HTERT RPE-1 (cell line): ENCODE data around the gene WDR93.

Source experiments
- in situ Hi-C: fragments of 300-500 bp; cut with MboI; formaldehyde crosslinking; loops from 4 replicates; pipeline ENCODE4 v1.14.3; 2020; ENCODE audit warnings: low sequenced_read_pairs

WDR93 gene

DNA sequence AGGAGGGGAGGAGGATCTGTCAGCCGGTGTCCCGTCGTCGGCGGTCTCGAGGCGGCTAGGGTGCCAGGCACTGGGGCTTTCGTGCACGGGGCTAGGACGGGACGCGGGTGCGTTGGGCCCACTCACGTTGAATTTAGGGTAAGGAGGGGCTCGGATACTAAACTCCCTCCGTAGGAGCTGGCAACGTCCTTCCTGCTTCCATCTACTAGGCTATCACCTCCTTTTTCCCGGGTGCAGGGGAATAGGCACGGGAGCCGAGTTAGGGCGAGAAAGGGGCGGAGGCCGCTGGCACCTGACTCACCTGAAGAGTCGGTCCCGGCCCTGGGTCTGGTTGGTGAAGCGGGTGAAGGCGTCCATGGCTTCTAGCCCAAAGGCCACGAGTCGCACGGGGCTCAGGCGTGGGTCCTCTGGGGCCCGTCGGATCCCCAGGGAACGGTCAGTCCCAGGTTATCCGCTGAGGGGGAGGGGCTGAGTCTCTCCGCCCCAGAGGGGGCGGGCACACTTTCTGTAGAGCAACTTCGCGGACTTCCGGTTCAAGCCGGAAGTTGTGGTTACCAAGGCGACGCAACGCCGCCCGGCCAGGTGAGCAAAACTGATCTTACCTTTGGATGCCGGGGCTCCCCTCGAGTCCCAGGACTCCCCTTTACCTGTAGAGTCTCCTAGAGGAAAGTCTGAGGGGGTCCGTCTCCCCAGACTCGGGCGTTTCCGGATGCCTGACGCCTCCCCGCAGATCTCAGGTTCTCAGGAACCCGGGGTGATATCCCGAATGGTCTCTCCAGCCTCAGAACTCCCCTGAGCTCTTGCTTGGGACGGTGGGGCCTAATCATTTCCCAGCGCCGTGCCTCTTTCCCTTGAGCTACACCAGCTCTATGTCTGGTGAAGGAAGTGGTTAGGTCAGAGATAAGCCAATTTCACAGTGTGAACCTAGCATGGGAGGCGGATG is at the start of gene WDR93, which contains the start of gene PEX11A:
Gene WDR93, plus strand, starts transcription at position 536 of the 943 bp plus-strand sequence. CDS start 10,936 bp downstream, outside the sequence.
Gene PEX11A, minus strand, starts transcription at position 479 of the 943 bp plus-strand sequence. Its CDS starts 122 bp downstream, at position 357.
- in situ Hi-C loops: no loop called here

DNA sequence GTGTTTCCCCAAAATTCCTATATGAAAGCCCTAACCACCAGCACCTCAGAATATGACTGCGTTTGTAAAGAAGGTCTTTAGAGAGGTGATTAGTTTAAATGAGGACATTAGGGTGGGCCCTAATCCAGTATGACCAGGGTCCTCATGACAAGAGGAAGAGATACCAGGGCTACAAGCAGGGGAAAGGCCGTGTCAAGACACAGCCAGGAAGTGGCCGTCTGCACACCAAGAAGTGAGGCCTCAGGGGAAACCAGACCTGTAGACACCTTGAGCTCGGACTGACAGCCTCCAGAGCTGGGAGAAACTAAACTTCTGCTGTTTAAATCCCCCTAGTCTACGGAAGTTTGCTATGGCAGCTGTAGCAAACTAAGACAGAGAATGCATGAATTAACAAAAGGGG is 49.6 kb upstream of the WDR93 start:
- in situ Hi-C loops: no loop called here

DNA sequence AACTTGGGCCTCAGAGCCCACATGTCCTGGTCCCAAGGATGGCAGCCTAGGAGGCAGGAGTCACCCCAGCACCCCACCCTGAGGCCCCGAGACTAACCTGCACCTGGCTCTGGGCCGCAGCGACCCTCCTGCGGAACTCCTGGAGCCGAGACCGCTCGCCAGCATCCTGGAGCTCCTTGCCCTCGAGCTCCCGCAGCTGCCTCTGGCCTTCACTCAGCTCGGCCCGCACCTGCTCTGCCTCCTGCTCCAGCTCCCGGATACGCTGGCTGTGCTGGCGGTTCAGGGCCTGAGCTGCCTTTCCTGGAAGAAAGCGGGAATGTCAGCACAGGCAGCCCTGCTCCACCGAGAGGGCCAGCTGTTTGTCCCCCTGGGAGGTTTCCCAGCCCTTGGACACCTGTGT is 48.5 kb upstream of the WDR93 start:
- in situ Hi-C loops: no loop called here

DNA sequence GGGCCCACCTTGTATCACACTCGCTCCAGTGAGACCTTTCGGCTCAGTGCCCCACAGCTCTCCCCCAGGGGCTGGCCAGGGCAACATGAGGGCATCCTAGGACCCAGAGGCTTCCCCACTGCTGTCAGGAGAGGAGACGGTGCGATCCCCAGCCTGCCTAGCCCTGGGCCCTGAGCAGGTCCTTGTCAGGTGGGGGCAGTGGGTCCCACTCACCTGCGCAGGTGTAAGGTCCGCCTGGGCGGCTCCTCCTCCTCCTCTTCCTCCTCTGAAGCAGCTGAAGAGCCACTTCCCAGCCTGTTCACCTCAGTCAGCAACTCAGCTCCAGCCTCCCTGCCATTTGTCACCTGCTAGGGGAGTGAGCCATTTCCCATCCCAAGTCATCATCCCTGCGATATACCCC is 44.9 kb upstream of the WDR93 start:
- in situ Hi-C loops: no loop called here

DNA sequence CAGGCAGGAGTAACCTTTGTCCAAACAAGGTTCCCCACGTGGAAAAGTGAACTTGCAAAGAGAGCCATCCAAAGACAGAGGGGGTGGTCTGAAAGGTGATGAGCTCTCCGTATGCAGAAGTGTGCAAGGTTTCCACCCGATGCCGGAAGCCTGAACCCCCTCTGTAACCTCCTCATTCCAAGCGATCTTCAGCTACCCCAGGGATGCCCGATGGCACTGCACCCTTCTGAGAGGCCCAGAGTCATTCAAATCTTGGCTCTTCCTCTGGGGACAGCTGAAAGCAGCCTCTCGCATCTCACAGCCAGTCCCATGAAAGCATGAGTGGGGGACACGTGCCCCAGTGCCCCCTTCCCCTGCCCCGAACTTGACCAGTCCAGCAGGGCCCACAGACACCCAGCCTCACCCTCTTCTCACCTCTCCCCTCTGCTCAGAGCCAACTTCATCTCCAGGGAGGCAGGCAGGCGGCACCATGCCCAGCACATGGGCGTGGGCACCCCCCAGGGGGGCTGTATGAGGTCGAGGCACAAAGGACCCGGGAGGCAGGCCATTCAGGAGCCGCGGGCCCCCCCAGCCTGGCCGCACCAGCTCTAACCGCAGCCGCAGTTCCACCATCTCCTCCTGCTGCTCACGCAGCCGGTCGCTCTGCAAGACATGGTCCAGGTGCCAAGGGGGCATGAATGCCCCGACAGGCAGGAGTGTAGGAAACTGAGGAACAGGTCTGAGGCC is 44.0 kb upstream of the WDR93 start:
- in situ Hi-C loops: no loop called here

DNA sequence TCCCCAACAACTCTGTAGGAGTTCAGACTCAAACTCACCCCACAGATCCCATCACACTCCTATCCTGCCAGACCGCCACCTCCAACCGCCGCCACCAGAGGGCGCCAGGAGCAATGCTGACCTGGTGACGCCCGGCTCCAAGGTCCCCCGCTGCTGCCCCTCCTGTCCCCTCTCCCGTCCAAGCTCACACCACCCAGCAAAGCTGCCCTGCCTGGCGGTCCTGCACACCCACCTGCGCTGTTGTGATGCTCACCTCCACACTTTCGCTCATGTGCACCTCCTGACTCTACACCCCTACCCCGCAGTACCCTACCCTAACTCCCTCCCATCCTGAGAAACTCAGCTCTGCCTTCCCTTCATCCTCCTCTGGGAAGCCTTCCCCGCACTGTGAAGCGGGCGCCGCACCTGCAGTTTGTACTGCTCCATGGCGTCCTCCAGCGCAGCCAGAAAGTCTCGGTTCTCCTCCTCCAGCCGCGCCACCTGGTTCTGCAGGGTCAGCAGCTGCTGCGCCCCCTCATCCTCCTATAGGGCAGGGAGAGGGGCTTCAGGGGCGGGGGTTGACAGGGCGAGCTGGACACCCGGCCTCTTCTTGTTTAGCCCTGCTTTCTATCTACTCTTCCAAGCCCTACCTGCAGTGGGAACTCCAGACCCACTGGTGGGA is 43.3 kb upstream of the WDR93 start:
- in situ Hi-C loops: no loop called here

GRCh38 chr15:89648106-89649012 is 42.3 kb upstream of the WDR93 start:
- in situ Hi-C loops: no loop called here

DNA sequence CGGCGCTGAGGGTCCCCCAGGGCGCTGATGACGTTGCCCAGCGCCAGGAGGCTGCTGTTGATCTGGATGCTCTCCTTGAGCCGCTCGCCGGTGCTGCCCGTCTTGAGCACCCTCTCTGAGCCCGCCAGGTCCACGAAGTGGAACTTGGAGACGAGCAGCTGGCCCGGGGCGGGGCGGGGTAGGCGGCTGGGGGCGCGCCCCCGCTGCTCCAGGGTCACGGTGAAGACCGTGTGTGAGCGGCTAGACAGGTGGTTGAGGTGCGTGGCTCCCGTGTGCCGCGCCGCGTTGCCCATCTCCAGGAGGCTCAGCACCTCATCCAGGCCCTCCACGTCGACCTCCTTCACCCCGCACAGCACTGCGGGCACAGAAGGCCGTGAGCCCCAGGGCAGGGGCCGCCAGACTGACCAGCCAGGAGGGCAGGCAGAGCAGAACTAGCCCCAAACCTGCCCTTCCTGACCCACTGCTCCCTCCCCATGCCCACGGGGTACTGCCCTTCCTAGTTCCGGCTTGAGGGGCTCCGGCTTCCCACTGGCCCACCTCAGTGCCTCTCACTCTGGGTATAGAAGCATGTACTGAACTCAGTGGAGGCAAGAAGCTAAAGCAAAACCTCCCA is 41.5 kb upstream of the WDR93 start:
- in situ Hi-C loops: no loop called here

DNA sequence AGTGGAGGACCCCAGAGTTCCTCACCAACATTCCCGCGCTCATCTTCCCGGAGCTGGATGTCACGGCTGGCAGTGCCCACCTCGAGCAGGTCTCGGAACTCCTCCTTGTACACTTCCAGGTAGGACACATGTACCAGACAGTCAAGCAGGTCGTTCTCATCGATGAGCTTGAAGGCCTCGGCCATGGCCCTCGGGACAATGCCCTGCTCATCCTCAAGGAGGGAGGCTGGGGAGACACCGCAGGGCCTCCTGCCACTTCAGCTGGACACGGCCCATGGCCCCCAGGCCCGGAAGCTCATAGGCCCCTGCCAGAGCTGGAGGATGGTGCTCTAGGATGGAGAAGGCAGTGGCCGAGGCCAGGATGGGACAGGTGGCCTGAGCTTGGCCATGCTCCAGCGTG is 40.9 kb upstream of the WDR93 start:
- in situ Hi-C loops: no loop called here

DNA sequence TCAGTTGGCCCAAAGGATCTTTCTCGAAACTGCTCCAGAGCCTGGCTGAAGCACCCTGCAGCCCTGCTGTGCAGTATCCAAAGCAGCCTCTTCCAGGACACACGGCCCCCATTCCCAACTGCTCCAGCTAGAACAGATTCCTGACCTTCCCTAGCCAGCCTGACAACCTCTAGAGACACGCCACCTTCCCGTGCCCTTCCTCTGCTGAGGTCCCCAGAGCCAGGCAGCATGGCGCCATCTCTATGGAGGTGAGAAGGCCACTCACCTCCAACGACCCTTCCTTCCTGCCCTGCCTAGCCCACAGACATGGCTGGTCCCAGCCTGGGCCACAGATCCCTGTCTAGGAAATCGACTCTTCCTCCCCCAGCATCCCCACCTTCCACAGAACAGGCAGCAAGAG is 38.5 kb upstream of the WDR93 start:
- in situ Hi-C loops: no loop called here

DNA sequence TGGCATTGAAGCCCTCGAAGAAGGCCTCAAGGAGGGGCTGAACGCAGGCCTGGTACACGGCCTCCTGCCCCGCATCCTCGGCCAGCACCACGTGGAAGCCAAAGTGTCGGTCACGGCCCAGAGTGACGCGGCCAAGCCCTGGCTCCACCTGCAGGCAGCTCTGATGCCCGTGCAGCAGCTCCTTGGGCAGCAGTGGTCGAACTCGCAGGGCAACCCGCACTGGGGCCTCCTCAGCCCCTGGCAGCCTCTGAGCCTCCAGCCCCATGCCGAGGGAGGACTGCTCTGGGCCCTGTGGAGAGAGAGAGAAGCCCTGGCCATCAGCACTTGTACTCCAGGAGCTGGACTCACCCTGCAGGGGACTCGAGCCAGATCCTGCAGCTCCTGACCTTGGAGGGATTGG is 37.9 kb upstream of the WDR93 start:
- in situ Hi-C loops: no loop called here

DNA sequence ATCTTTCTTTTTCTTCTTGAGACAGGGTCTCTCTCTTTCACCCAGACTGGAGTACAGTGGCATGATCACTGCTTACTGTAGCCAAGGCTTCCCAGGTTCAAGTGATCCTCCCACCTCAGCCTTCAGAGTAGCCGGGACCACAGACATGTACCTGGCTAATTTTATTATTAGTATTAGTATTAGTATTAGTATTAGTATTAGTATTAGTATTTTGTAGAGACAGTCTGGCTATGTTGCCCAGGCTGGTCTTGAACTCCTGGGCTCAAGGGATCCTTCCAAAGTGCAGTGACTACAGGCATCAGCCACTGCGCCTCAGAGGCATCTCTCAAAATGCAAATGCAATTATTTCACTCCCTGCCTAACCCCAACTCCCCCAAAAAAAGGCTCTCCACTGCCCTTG is 37.0 kb upstream of the WDR93 start:
- in situ Hi-C loops: no loop called here

GRCh38 chr15:89654301-89654761 is 36.3 kb upstream of the WDR93 start:
- in situ Hi-C loops: no loop called here

DNA sequence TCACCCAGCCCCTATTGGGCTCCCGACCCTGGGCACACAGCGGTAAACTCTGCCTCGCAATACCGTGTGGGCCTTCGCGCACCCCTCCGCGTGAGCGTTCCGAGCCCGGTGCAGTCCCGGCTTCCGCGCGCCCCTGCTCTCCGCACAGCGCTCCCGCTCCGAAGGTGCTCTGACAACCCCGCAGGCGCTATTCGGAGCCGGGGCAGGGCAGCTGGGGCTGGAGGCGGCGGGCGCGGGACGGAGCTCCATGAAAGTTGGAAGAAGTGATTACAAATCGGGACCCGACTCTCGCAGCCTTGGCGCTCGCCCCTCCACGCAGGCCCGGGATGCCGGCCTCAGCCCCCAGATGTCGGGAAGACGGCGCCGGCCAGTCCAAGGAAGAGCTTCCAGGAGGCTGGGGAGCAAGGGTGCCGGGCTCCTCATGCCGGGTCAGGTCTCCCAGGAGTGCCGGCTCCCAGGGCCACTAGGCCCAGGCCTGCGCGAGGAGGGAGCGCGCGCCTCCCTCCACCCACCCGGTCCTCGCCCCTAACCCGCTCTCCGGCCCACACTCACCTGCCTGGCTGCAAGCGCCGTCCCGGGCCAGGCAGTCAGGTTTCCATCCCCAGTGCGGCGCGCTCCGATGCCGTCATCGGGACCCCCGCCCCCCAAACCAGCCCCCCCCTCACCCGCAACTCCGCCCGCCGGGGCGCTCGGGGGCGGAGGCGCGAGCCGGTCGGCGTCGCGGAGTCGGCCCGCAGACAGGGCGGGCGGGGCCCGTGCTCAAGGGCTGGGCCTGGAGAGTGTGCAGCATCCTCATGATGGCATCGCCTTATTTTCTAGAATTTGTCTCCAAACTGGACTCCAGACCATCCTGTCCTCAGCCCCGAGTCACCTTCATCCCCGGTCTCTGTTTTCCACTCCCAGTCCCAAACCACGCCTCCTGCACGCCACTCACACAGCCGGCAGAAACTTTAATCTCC is 35.5 kb upstream of the WDR93 start, which contains the start of gene KIF7:
Gene KIF7, minus strand, starts transcription at position 621 of the 959 bp plus-strand sequence. CDS start 2,537 bp downstream, outside the sequence.
- in situ Hi-C loops: no loop called here

- in situ Hi-C loops: no loop called here
These were observed 34.3 kb upstream of the WDR93 start for GRCh38 chr15:89656116-89656815.

GRCh38 chr15:89657686-89658200 is 32.9 kb upstream of the WDR93 start:
- in situ Hi-C loops: no loop called here

DNA sequence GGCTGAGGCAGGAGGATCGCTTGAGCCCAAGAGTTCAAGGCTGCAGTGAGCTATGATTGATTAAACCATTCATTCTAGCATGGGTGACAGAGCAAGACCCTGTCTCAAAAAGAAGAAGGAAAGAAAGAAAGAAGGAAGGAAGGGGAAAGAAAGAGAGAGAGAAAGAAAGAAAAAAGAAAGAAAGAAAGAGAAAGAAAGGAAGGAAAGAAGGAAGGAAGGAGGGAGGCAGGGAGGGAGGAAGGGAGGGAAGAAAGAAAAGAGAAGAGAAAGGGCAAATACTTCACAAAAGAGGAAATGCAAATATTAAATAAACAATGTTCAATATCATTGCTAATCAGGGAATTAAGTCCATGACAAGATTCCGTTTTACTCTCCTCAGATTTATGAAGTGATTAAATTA is 31.3 kb upstream of the WDR93 start:
- in situ Hi-C loops: no loop called here

GRCh38 chr15:89660556-89660955 is 30.1 kb upstream of the WDR93 start:
- in situ Hi-C loops: no loop called here
